ENCODE results near the gene ROBO4.

Gene ROBO4

DNA sequence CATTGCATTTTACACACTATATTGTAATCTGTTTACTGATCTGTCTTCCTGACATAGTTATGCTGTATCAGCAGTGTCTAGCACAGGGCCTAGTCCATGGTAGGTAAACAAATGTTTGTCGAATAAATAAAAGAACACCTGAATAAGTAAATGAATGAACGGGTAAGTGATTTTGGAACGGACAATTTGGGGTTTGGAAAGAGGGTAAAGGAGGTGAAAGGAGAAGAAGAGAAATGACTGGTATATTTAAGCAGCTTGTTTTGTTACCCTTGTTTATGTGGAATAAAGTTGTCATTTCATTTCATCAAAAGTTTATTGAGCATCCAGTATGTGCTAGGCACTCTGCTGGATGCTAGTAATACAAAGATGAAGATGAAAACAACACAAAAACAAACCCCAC is 21.3 kb upstream of the ROBO4 start, which contains the start of gene HEPN1:
Gene HEPN1 (plus strand): TSS at position 301 of the 400 bp plus-strand sequence.
- no peak for DNase-seq

GRCh38 chr11:124917115-124917637 is 19.5 kb upstream of the ROBO4 start:
- DNase-seq = no peak

- no peak for DNase-seq
These were observed 18.7 kb upstream of the ROBO4 start for GRCh38 chr11:124916370-124916710.

- DNase-seq = no peak
These were observed 18.1 kb upstream of the ROBO4 start for GRCh38 chr11:124915541-124916369.

DNA sequence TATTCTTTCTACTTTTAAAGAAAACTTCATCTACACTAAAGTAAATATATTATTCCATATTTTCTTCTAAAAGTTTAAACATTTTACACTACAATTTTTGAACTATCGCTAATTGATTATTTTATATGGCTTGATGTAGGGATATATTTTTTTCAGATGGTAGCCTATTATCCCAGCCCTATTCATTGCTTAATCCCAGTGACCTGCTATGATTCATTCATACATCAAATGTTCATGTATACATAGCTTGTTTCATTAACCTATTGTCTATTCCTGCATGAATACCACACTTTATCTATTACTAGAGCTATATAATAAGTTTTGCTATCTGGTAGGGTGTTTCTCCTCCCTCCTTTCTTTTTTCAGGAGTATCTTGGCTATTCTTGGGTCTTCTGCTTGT is 5.0 kb upstream of the ROBO4 start:
- no peak for DNase-seq

DNA sequence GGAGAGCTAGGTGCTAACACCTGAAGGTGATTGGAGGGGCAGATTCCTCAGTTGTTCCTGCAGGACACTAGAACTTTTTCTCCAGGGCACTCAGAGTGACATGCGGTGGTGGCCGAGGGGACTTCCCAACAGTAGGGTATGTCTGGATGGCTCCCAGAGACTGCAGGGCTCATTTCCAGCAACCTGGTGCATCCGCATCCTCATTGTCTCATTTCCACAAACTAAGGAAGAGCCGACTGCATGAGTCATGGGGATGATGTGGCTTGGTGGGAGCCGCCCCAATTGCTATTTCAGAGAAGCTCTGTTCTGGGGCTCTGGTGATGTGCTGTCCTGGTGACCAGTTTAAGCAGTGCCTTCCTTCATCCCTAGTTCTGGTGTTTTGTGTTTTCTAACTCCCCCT is 2.8 kb upstream of the ROBO4 start:
- no peak for DNase-seq

DNA sequence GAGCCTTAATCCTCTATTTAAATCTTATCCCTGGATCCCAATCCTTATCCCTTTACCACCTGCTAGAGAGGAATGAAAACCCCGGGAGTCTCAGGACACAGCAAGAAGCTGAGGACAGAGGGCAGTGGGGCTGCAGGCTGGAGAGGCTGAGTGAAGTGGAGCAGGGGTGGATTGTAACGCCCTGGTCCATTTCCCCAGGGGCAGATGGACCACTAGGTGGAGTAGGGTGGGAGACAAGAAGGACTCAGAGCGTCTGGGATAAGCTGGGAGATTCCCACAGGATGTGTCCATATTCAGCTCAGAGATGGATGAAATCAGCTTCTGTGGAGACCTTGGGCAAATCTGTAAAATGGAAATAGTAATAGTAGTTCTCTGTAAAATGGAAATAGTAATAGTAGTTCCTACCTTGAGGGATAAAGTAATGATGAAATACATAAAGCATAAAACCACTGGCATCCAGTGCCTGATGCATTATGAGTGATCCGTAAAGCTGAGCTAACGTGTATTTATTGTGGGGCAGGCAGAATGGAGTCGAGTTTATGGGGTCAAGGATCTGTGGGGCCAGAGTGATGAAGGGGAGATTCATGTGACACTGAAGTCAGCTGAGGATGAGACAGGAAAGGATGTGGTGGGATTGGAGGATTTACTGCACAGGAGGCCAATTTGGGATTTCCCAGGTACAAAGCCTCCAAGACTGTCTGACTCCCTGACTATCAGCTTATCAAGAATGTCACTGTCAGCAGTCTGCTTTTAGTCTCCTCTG is 1.9 kb upstream of the ROBO4 start:
- no peak for DNase-seq

GRCh38 chr11:124898711-124899110 is 1.0 kb upstream of the ROBO4 start:
- no peak for DNase-seq

- DNase-seq = no peak
These were observed 607 bp upstream of the ROBO4 start for GRCh38 chr11:124898263-124898680.

GRCh38 chr11:124896821-124897391 is 759 bp downstream of the ROBO4 start:
- DNase-seq = no peak

DNA sequence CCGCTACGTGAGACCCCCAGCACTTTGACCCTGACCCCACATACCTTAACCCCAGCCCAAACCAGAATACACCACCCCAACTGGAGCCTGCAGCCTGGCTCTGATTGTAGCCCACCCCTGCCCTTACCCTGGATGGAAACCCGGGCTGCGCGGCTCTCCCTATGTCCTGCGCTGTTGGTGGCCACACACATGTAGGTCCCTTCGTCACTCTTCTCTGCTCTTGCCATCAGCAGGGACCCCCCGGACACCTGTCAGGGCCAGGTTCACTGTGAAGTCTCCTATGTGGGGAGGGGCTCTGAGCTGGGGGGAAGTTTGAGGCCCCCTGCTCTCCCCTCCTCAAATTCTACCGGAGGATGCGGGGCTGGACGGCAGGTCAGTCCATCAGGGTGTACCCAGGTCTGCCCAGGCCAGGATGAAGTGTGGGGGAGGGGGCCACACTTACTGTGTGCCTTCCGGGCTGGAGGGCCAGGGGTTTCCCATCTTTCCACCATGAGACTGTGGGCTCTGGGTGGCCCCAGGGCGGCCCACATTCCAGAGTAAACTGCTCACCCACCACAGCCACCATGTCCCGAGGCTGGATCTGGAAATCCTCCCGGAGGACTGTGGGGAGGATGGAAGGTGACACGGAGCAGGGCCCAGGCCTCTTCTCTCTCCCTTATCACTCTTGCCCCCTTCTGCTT is 1.5 kb downstream of the ROBO4 start:
- DNase-seq = no peak

DNA sequence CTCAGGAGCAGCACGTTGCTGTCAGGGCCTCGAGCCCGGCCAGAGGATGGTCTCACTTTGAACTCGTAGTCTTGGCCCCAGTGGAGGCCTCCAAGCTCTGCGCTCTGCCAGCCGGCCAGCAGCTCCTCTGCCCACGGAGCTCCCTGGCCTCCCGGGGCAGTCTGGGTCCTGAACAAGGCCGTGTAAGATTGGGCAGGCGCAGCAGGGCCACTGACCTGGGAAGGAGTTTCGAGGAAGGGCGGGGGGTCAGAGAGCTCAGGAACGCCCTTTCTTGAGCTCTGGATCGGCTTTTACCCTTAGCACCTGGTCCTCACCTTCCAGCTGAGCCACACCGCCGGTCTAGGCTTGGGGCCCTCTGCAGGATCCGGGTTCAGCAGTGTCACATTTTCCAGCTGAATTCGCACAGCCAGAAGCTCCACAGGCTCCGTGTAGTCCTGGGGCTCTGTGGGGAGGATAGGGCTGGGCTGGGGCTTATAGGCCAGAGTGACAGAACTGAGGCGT is 2.1 kb downstream of the ROBO4 start:
- DNase-seq = no peak

- no peak for DNase-seq
These were observed 2.8 kb downstream of the ROBO4 start for GRCh38 chr11:124894606-124895430.

- no peak for DNase-seq
These were observed 3.8 kb downstream of the ROBO4 start for GRCh38 chr11:124893781-124894401.

GRCh38 chr11:124892750-124893454 is 4.8 kb downstream of the ROBO4 start:
- DNase-seq = no peak

GRCh38 chr11:124892146-124892545 is 5.5 kb downstream of the ROBO4 start:
- DNase-seq = no peak

DNA sequence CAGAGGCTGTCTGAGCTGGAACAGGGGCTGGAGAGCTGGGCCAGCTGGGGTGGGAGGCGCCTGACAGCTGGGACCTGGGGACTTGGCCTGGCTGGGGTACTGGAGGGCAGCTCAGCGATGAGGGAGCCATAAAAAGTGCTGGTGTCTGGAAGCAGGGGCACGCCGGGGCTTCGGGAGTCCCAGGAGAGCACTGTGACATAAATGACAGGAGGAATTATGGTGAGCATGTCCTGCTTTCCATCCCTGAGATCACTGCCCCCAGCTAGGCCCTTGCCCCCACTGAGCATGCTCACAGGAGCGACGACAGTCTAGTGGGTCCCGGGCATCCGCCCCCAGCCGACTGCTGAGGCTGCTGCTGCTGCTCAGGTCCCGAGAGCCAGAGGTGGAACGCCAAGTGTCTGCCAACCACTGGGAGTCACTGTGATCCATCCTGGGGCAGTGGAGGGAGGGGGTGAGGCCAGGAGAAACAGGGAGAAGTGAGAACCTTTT is 6.2 kb downstream of the ROBO4 start:
- DNase-seq = no peak

DNA sequence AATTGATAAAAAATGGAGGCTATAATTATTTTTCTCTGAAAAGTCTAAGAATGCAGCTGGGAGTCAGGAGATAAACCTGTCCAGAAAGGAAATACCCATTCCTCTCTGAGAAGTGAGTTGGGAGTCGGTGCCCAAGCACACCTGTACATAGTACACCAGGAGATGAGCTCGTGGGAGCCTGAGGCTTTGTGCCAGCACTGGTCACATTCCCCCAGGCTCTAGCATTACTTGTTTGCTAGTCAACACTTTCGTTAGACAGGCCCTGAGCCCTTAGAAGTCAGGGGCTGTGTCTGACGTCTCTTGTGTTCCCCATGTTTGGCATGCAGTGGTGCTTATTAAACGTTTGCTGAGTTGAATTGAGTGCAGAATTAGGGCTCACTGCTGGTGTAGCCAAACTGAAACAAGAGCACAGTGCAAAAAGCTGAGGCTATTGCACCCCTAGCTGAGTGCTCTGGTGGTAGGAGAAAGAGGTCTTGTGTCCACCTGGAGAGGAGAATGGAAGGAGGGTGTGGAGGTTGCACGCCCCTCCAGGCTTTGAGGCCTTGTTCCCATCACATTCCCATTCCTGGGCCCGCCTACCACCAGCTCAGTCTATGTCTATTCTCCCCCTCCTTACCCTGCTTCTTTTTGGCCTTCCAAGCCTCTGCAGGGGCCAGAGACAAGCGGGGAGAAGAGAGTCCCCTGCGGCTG is 6.8 kb downstream of the ROBO4 start:
- DNase-seq = no peak

DNA sequence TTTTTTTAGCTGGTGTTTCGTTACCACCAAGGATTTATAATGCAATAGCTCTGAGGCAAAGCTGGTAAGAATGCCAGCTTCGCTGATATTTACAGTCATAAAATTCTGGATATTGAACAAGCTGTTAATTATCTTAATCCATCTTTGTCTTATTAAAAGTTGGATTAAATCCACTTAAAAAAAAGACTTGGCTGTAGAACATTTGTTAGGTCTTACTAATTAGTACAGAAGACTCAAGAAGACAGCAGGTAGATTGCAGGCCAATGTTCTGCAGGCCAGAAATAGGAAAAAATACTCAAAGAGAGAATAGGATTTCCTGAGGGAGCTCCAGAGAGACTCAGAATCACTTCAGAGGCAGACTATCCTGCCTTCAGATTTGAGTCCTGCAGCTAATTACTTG is 7.5 kb downstream of the ROBO4 start:
- DNase-seq = no peak
